ENCODE results near the gene SYT17.

The SYT17 gene

DNA sequence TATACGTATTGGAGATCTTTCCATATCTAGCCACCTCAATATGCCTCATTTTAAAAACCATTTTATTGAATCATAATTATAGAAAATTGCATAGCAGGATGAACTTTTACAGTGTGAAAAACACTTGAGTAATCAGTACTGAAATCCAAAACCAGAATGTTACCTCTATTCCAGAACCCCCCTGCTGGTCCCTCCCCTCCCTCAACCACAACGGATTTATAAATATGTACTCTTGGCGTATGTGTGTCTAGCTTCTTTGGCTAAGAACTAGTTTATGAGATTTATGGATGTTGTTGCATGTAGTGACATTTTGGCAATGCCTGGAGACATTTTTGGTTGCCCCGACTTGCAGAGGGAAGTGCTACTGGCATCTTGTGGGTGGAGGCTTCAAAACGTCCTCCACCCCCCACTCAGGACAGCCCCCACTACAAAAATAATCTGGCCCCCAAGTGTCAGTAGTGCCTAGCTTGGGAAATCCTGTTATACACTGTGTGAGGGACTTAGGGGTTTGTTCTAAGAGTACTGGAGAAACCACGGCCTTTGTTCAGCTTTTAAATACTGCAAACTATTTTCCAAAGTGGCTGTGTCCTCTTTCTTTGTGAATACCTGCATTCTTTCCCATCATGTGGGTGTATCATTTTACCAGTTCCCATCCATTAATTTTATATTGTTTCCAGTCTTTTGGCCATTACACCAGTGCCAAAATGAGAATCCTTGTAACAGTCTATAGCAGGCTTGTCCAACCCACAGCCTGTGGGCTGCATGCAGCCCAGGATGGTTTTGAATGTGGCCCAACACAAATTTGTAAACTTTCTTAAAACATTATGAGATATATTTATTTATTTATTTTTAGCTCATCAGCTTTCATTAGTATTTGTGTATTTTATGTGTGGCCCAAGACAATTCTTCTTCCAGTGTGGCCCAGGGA is 30.6 kb upstream of the SYT17 start:
- DNase-seq (ENCODE audit: low read depth in 2 of 2, low spot score in 1 of 2), result no peak

DNA sequence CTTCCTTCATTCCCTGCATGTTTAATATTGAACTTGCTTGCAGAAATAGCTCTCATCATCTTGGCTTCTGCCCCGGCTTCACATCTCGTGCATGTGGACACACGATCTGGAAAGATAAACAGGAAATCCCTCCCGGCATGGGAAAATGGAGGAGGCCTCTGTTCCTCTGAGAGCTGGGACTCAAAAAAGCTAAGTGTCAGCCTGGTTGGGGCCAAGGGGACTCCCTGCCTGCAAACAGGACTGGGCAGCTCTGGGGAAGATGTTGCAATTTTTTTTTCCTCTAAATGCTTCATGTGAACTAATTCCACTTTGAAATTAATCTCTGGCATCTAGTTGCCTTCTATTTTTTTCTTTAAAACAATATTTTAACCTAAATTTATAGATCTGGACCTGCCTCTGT is 29.4 kb upstream of the SYT17 start:
- no peak for DNase-seq (ENCODE audit: low read depth in 2 of 2, low spot score in 1 of 2)

DNA sequence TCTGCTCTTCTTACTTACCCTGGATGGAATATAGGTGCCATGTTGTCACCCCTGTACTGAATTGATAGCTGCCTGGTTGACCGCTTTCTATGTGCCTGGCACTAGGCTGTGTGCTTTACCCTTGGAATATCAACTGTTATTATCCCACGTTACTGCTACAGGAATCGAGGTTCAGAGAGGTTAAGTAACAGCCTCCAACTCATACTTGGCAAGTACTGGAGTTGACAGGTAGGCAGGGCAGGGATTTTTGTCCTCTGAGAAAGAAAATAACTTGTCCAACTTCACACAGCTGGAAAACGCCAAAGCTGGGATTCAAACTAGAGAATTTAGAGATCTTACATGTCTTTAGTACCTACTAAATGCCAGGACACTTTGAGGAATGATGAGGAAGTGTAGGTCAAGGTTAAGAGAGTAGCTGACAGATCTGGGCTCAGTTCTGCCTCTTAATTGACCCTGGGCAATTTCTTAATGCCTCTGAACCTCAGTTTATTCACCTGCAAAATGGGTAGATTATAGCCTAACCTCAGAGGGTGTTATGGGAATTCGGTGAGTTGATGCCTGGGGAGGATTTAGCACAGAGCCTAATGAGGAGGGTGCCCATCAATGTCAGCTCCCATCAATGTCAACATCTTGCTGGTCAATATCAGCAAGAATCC is 28.5 kb upstream of the SYT17 start:
- no peak for DNase-seq (ENCODE audit: low read depth in 2 of 2, low spot score in 1 of 2)

DNA sequence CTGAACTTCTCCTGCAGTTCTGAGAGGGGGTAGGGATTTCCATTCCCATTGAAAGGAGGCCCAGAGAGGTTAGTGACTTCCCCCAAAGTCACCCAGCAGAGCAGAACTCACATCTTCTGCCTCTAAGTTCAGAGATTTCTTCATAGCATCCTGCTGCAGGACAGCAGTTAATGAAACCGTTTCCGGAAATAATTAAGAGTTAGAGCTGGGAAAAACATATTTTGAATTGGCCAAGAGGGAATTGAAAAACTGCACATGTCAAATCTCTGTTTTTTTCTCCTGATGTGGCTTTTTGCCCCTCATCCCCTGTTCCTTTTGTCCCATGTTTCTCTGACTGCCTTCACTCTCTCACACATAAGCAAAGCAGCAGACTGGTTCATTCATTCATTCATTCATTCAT is 27.6 kb upstream of the SYT17 start:
- DNase-seq (ENCODE audit: low read depth in 2 of 2, low spot score in 1 of 2), result no peak

DNA sequence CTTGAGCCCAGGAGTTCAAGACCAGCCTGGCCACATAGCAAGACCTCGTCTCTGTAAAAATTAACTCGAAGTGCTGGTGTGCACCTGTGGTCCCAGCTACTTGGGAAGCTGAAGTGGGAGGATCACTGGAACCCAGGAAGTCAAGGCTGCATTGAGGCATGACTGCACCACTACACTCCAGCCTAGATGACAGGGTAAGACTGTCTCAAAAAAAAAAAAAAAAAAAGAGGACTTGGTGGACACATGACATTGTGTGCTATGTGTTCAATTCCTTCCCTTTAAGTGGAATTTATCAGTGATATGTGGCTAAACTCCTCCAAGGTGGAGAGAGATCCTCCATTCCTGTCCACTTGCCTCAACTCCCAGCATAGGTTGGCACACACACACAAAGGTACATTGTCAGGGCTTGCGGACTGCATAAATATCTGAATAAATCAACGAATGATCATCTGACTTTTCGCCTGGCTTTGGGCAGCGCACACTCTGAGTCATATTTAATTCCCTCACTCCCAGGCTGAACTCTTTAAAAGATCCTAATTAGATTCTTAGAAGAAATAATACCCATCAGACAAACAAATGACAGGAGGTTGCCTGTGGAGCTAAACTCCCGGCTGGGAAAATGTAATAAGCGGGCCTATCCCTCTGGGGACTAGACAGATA is 25.0 kb upstream of the SYT17 start:
- no peak for DNase-seq (ENCODE audit: low read depth in 2 of 2, low spot score in 1 of 2)

DNA sequence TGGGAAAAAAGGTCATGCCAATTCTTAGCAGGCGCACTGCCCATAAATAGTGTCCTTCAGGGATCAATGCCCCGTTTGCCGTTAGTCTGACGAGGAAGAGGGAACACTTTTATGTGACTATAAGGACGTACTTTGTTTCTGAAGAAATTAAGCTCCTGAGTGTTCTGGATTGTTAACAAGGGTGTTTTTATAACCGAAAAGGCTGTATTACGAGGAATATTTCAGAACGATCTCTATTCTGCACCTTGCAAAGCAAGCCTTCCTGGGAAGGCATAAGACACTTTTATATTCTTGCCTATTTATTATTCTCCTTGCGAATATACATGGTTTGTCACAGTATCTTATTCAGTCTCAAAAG is 24.5 kb upstream of the SYT17 start:
- DNase-seq (ENCODE audit: low read depth in 2 of 2, low spot score in 1 of 2), result no peak

DNA sequence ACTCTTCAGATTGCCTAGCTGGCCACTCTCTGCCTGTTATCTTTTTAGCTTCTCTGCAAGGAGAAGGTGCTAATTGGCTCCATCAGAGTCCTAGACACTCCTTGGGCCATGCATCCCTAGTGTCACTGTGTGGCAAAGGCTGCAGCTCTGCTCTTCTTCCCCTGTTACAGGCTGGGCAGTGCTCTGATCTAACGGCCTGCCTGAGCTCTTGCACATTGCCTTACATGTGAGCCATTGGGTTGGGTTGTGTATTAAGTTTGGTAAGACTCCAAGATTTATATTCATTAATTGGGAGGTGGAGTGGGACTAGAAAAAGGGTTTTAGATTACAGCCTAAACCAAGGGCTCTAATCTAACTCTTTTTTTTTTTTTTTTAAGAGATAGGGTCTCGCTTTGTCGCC is 23.0 kb upstream of the SYT17 start:
- no peak for DNase-seq (ENCODE audit: low read depth in 2 of 2, low spot score in 1 of 2)

DNA sequence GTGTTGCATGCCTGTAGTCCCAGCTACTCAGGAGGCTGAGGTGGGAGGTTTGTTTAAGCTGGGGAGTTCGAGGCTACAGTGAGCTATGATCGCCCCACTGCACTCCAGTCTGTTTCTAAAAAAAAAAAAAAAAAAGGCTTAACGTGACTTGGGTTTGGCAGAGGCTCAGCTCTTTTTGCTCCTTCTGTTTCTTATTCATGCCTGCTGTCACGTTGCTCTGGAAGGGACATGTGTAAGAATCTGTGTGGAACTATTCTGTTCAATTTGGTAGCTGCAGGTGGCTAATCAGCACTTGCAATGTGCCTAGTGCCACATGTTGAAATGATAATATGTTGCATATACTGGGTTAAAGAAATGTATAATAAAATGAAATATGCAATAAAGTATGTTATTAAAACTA is 20.9 kb upstream of the SYT17 start:
- DNase-seq (ENCODE audit: low read depth in 2 of 2, low spot score in 1 of 2), result no peak

DNA sequence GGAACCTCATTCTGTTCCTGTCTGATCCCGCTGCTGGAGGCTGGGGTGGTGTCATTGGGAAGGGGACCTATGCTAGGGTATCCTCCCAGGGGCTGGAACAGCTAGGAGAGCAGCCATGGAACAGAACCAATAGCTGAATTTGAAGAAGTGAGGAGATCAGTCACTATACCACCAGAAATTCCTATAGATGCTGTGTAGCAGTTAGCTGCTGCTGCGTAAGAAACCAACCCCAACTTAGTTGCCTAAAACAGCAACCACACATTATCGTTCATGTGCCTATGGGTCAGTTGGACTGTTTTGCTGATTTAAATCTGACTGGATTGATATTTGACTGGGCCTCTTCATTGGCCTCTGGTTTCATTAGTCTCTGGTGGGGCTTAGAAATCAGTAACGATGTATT is 20.4 kb upstream of the SYT17 start:
- no peak for DNase-seq (ENCODE audit: low read depth in 2 of 2, low spot score in 1 of 2)

DNA sequence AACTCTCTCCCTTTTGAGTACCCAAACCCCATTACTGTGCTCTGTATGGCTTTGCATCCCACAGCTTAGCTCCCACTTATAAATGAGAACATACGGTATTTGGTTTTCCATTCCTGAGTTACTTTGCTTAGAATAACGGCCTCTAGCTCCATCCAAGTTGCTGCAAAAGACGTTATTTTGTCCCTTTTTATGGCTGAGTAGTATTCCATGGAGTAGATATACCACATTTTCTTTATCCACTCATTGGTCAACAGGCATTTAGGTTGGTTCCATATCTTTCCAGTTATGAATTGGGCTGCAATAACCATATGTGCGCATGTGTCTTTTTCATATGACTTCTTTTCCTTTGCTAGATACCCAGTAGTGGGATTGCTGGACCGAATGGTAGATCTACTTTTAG is 19.9 kb upstream of the SYT17 start:
- no peak for DNase-seq (ENCODE audit: low read depth in 2 of 2, low spot score in 1 of 2)

DNA sequence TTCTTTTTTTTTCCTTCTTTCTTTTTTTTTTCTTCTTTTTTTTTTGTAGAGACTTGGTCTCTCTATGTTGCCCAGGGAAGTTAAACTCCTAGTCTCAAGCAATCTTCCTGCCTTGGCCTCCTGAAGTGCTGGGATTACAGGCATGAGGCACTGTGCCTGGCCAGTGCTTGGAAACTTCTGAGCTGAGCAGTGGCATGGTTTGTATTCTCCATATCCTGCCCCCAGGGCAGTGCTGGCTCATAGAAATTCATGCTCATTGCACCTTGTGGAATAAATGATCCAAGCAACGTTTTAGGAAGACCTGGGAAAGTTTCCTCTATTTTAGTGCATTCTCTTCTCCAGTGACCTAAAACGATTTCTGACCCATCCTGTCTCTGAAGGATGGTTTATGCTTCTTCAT is 16.7 kb upstream of the SYT17 start:
- DNase-seq (ENCODE audit: low read depth in 2 of 2, low spot score in 1 of 2), result no peak

DNA sequence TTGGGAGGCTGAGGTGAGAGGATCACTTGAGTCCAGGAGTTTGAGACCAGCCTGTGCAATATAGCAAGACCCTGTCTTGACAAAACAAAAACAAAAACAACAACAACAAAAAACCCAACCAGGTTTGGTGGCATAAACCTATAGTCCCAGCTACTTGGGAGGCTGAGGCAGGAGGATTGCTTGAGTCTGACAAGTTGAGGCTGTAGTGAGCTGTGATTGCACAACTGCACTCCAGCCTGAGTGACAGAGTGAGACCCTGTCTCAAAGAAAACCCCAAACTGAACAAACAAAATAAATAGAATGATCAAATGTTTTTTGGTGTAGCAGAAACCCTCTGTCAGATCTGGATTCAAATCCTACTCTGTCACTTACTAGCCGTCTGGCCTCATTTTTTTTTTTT is 16.0 kb upstream of the SYT17 start:
- no peak for DNase-seq (ENCODE audit: low read depth in 2 of 2, low spot score in 1 of 2)

DNA sequence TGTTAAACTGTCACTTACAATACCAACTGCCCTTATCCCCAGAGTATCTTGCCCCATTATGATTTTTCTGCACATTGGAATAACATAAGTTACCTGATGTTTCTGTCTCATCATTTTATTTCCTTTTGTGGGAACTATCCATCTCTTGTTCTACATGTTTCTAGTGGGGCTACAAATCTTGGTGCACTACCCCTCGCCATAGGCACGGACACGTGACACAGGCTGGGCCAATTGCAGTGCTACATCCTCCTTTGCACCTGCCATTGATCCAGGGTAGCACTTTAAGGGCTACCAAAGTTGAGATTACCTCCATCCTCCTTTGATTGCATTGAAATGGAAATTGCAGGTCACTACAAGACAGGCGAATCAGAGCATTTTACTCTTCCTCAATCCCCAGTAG is 14.2 kb upstream of the SYT17 start:
- DNase-seq (ENCODE audit: low read depth in 2 of 2, low spot score in 1 of 2), result no peak

DNA sequence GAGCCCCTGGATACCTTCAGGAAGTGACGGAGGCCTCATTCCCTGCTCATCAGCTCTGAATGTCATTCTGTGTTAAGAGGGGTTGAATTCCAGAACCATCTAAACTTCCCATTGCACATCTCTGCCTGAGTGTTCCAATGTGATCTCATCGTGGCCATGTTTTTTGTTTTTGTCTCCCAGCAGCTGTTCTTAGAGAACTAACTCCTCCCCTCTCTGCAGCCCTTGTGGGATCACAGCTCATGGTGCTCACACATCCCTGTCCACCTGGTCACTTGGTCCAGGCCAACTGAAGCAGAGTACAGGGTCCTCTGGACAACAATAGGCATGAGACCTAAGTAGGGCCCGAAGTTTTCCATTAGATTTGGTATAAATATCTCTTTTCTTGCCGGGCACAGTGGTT is 6.0 kb upstream of the SYT17 start:
- no peak for DNase-seq (ENCODE audit: low read depth in 2 of 2, low spot score in 1 of 2)

DNA sequence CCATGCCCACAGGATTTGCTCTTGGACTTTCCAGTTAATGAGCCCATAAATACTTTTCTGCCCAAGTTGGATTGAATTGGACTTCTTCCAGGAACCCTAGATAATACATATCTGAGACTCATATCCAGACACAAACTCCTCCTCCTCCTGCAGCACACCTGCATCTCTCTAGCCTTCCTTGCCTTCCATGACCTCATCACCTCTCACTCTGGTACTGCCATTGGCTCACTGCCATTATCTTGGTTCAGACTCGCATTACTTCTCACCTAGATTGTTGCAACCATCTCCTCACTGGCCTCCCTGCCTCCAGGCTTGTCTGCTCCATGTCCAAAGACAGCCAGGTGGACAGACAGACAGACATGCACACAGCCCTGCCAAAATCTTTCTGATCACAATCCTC is 4.8 kb upstream of the SYT17 start:
- DNase-seq (ENCODE audit: low read depth in 2 of 2, low spot score in 1 of 2), result no peak

DNA sequence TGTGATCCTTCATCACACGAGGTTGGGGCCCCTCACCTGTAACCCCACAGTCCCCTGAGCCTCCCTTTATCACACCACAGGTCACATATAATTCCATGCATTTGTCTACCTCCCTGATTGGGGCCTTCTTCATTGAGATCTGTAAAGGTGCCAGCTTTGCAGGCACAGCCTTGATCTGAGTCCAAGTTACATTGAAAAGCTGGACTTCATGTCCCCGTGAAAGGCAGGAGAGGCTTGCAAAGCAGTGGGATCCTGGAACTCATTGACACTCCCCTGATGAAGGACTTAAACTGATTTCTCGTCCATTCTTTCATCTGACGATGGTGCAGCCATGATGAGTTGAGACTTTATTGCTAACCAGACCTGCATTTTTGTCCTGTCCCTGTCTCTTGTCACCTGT is 3.8 kb upstream of the SYT17 start:
- DNase-seq (ENCODE audit: low read depth in 2 of 2, low spot score in 1 of 2), result no peak

DNA sequence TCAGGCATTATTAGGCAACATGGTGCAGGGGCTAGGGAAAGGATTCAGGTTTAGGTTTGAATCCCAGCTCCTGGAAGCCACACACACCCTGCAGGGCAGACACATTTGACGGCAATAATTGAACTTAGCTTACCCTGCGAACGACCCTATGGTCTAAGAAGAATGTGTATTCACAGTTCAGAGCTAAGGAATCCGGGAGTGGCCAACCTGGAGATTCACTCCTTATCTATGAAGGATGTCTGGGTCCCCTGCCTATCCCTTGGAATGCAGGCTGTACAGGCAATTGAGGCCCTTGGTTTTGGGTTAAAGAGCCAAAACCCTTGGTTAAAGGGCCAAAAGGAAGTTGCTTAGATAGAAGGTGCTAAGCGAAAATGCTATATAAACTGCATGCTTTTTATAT is 2.9 kb upstream of the SYT17 start:
- no peak for DNase-seq (ENCODE audit: low read depth in 2 of 2, low spot score in 1 of 2)

DNA sequence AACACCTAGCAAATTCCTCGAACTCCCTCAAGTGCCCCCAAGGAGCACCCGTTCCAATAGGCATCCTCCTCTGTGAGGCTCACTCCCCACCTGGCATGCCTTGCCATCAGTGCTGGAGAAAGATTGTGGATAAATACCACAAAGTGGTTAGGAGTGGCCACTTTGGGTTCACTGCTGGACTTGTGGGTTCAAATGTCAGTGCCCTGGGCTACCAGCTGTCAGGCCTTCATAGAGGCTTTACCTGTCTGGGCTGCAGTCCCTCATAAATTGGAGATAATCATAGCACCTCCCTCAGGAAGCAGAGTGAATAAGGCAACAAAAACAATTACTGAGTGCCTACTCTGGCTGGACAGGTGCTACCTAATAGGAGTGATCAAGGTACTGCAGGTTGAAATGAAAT is 1.5 kb upstream of the SYT17 start:
- no peak for DNase-seq (ENCODE audit: low read depth in 2 of 2, low spot score in 1 of 2)

DNA sequence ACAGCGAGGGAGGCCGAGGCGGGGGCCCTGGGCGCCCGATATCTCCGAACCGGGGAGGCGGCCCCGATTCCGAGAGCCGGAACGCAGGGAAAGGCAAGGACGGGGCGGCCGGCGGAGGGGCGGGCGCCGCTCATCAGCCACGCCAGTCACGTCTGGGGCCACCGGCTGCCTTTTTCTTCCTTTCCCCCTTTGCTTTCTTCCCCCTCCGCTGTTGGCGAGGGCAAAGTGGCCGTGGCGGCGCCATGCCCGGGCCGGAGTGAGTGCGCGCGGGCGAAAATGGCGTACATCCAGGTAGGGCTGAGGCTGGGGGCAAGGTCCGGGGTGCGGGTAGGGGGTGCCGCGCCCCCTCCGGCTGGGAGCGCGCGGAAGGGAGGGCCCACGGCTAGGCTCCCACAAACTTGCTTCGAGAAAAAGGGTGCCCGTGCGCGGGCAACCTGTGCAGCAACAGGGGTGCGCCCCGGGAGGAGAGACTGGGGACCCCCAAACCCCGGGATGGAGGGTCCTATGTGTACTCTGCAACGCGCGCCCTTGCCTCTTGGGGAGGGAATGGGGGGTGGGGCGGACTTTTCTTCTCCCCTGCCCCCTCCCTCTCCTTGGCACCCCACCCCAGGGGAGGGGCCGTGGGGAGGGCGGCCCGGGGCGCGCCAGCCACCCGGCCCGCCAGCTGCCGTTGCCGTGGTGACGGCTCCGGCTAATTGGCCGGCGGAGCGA is 486 bp downstream of the SYT17 start:
- DNase-seq (ENCODE audit: low read depth in 2 of 2, low spot score in 1 of 2), result no peak

DNA sequence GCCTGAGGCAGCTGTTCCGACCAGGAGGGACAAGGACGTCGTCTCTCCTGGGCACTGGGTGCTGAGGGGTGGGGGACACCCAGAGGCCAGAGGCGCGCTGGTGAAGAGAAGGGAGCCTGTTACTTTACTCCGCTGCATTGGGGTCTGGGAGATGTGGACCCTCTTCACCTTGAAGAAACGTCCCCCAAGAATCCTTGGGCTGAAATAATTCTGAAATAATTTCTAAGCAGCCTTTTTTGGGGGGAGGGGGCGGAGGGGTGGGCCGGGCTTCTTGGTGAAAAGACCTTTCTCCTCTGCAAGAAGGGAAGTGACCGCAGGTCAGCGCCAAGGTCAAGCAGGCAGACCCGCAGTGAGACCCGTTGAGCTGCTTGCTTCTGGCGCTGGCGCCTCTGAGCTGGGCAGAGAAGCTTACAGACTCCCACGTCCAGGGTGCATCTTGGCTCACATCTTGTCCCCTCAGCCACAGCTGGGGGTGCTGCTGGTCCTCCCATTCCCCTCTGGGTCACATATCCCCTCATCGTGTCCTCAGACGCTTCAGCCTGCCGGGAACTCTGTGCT is 1.1 kb downstream of the SYT17 start:
- DNase-seq (ENCODE audit: low read depth in 2 of 2, low spot score in 1 of 2), result no peak

DNA sequence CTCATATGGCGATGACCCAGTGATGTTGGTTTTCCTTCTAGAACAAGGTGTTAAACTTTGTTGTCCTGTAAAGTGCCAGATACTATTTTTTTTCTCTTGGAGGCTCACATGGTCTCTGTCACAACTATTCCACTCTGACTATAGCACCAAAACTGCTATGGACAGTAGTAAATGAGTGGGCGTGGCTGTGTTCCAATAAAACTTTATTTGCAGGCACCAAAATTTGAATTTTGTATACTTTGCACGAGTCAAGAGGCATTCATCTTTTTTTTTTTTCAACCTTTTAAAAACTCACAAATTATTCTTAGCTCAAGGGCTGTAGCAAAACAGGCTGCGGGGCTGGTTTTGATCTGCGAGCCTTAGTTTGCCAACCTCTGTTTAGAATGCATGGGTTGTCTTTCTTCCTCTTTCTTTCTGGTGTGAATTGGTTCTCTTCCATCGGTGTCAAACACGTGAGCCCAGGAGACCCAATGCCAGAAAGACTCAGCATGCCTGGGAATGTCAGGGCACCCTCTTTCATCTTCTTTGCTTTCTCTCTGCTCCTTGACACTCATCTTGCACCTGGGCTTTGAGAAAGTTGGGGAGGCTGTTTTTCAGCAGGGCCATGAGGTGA is 2.1 kb downstream of the SYT17 start:
- DNase-seq (ENCODE audit: low read depth in 2 of 2, low spot score in 1 of 2), result no peak

Data from stimulated activated CD8-positive, alpha-beta memory T cell treated with anti-CD3 and anti-CD28 coated beads, Interleukin-4, amount 100 ng/mL, for 1 hour (primary cell).